ENCODE measurements around the gene EPB41L4A.

Gene EPB41L4A

GRCh38 chr5:112349371-112349770 is 69.7 kb downstream of the EPB41L4A start:
- no peak overlapping the region for H2AFZ ChIP-seq (ENCODE audit: low read depth, low read length)
- H3K23ac ChIP-seq (ENCODE audit: low read length in 2 of 2), result no peak overlapping the region
- no peak overlapping the region for H3K14ac ChIP-seq (ENCODE audit: low read length in 2 of 2)
- H4K91ac ChIP-seq (ENCODE audit: low read length), result no peak overlapping the region
- no peak overlapping the region for H4K8ac ChIP-seq (ENCODE audit: low read length)
- H2BK12ac ChIP-seq (ENCODE audit: low read length in 2 of 2), result no peak overlapping the region
- no peak for DNase-seq
- no peak overlapping the region for H3K9ac ChIP-seq (ENCODE audit: low read length)
- H3K36me3 ChIP-seq (ENCODE audit: control insufficient read depth in 1 of 2, insufficient read depth in 2 of 2, low read depth in 1 of 2, low read length in 2 of 2), result no peaks in the 10 kb centered on the region
- H3K27ac ChIP-seq (ENCODE audit: low read length, poor library complexity, severe bottlenecking), result no peak overlapping the region
- H2BK15ac ChIP-seq (ENCODE audit: low read depth, poor library complexity, severe bottlenecking), result no peak overlapping the region
- H3K27me3 ChIP-seq (ENCODE audit: control insufficient read depth in 1 of 2, insufficient read depth in 1 of 2, low read length in 2 of 2), result no peaks in the 10 kb centered on the region
- H3K4me1 ChIP-seq (ENCODE audit: control insufficient read depth, insufficient read depth, low read depth, low read length), result no peaks in the 10 kb centered on the region
- H3K18ac ChIP-seq (ENCODE audit: low read depth in 1 of 2, low read length in 2 of 2), result no peak overlapping the region
- H3K79me1 ChIP-seq (replicated peaks; ENCODE audit: low read length, poor library complexity, severe bottlenecking), result peaks cover 1% of the 10 kb centered on the region
- no peak overlapping the region for H2BK120ac ChIP-seq (ENCODE audit: low read depth, low read length)
- no peaks in the 10 kb centered on the region for H3K9me3 ChIP-seq (ENCODE audit: control insufficient read depth, low read length)
- no peak overlapping the region for H3K4ac ChIP-seq (ENCODE audit: low read depth in 1 of 2, low read length in 2 of 2)
- no peak overlapping the region for H2AK5ac ChIP-seq (ENCODE audit: low read length, severe bottlenecking)
- no peak overlapping the region for H3K4me3 ChIP-seq (ENCODE audit: insufficient read depth in 1 of 2, low read depth in 1 of 2, low read length in 2 of 2)
- WGBS, result 80% methylated on average over 3 of the region's 3 CpGs
- no peak overlapping the region for H3K4me2 ChIP-seq (ENCODE audit: low read length, poor library complexity, severe bottlenecking)
- H2BK5ac ChIP-seq (ENCODE audit: low read depth, low read length, poor library complexity, severe bottlenecking), result no peak overlapping the region

- WGBS, result 97% methylated on average over 2 of the region's 2 CpGs
Measured at GRCh38 chr5:112348915-112349314, 70.2 kb downstream of the EPB41L4A start.

GRCh38 chr5:112348387-112348786 is 70.7 kb downstream of the EPB41L4A start:
- no peaks in the 10 kb centered on the region for H3K36me3 ChIP-seq (ENCODE audit: control insufficient read depth in 1 of 2, insufficient read depth in 2 of 2, low read depth in 1 of 2, low read length in 2 of 2)
- H4K8ac ChIP-seq (ENCODE audit: low read length), result no peak overlapping the region
- H3K9me3 ChIP-seq (ENCODE audit: control insufficient read depth, low read length), result no peaks in the 10 kb centered on the region
- no peak overlapping the region for H4K91ac ChIP-seq (ENCODE audit: low read length)
- H2BK15ac ChIP-seq (ENCODE audit: low read depth, poor library complexity, severe bottlenecking), result no peak overlapping the region
- H3K4me3 ChIP-seq (ENCODE audit: insufficient read depth in 1 of 2, low read depth in 1 of 2, low read length in 2 of 2), result no peak overlapping the region
- no peak overlapping the region for H3K4ac ChIP-seq (ENCODE audit: low read depth in 1 of 2, low read length in 2 of 2)
- H2BK5ac ChIP-seq (ENCODE audit: low read depth, low read length, poor library complexity, severe bottlenecking), result no peak overlapping the region
- WGBS, result 62% methylated on average over 4 of the region's 4 CpGs
- H3K27ac ChIP-seq (ENCODE audit: low read length, poor library complexity, severe bottlenecking), result no peak overlapping the region
- no peak for DNase-seq
- H2AFZ ChIP-seq (ENCODE audit: low read depth, low read length), result no peak overlapping the region
- H3K14ac ChIP-seq (ENCODE audit: low read length in 2 of 2), result no peak overlapping the region
- H3K4me1 ChIP-seq (ENCODE audit: control insufficient read depth, insufficient read depth, low read depth, low read length), result no peaks in the 10 kb centered on the region
- H2AK5ac ChIP-seq (ENCODE audit: low read length, severe bottlenecking), result no peak overlapping the region
- H2BK120ac ChIP-seq (ENCODE audit: low read depth, low read length), result no peak overlapping the region
- peaks cover 1% of the 10 kb centered on the region for H3K79me1 ChIP-seq (replicated peaks; ENCODE audit: low read length, poor library complexity, severe bottlenecking)
- H3K18ac ChIP-seq (ENCODE audit: low read depth in 1 of 2, low read length in 2 of 2), result no peak overlapping the region
- H3K27me3 ChIP-seq (ENCODE audit: control insufficient read depth in 1 of 2, insufficient read depth in 1 of 2, low read length in 2 of 2), result no peaks in the 10 kb centered on the region
- H3K23ac ChIP-seq (ENCODE audit: low read length in 2 of 2), result no peak overlapping the region
- no peak overlapping the region for H2BK12ac ChIP-seq (ENCODE audit: low read length in 2 of 2)
- no peak overlapping the region for H3K9ac ChIP-seq (ENCODE audit: low read length)
- no peak overlapping the region for H3K4me2 ChIP-seq (ENCODE audit: low read length, poor library complexity, severe bottlenecking)

More at GRCh38 chr5:112348915-112349314, 70.2 kb downstream of the EPB41L4A start:
- H2BK12ac ChIP-seq (ENCODE audit: low read length in 2 of 2), result no peak overlapping the region
- no peak overlapping the region for H3K9ac ChIP-seq (ENCODE audit: low read length)
- H2BK15ac ChIP-seq (ENCODE audit: low read depth, poor library complexity, severe bottlenecking), result no peak overlapping the region
- no peak overlapping the region for H2BK120ac ChIP-seq (ENCODE audit: low read depth, low read length)
- H3K4me3 ChIP-seq (ENCODE audit: insufficient read depth in 1 of 2, low read depth in 1 of 2, low read length in 2 of 2), result no peak overlapping the region
- no peak for DNase-seq
- H3K23ac ChIP-seq (ENCODE audit: low read length in 2 of 2), result no peak overlapping the region
- H3K4me2 ChIP-seq (ENCODE audit: low read length, poor library complexity, severe bottlenecking), result no peak overlapping the region
- H3K9me3 ChIP-seq (ENCODE audit: control insufficient read depth, low read length), result no peaks in the 10 kb centered on the region
- H3K27me3 ChIP-seq (ENCODE audit: control insufficient read depth in 1 of 2, insufficient read depth in 1 of 2, low read length in 2 of 2), result no peaks in the 10 kb centered on the region
- no peak overlapping the region for H2AK5ac ChIP-seq (ENCODE audit: low read length, severe bottlenecking)
- H3K4me1 ChIP-seq (ENCODE audit: control insufficient read depth, insufficient read depth, low read depth, low read length), result no peaks in the 10 kb centered on the region
- no peak overlapping the region for H4K8ac ChIP-seq (ENCODE audit: low read length)
- H3K36me3 ChIP-seq (ENCODE audit: control insufficient read depth in 1 of 2, insufficient read depth in 2 of 2, low read depth in 1 of 2, low read length in 2 of 2), result no peaks in the 10 kb centered on the region
- H2AFZ ChIP-seq (ENCODE audit: low read depth, low read length), result no peak overlapping the region
- H4K91ac ChIP-seq (ENCODE audit: low read length), result no peak overlapping the region
- peaks cover 1% of the 10 kb centered on the region for H3K79me1 ChIP-seq (replicated peaks; ENCODE audit: low read length, poor library complexity, severe bottlenecking)
- H3K14ac ChIP-seq (ENCODE audit: low read length in 2 of 2), result no peak overlapping the region
- no peak overlapping the region for H2BK5ac ChIP-seq (ENCODE audit: low read depth, low read length, poor library complexity, severe bottlenecking)
- H3K4ac ChIP-seq (ENCODE audit: low read depth in 1 of 2, low read length in 2 of 2), result no peak overlapping the region
- H3K18ac ChIP-seq (ENCODE audit: low read depth in 1 of 2, low read length in 2 of 2), result no peak overlapping the region
- H3K27ac ChIP-seq (ENCODE audit: low read length, poor library complexity, severe bottlenecking), result no peak overlapping the region

- Histone ChIP-seq H2BK5ac (ENCODE audit: low read depth, low read length, poor library complexity, severe bottlenecking) (no peak overlapping the region), H3K27ac (ENCODE audit: low read length, poor library complexity, severe bottlenecking) (no peak overlapping the region), H3K4me1 (ENCODE audit: control insufficient read depth, insufficient read depth, low read depth, low read length) (no peaks in the 10 kb centered on the region), H3K9ac (ENCODE audit: low read length) (no peak overlapping the region), H3K14ac (ENCODE audit: low read length in 2 of 2) (no peak overlapping the region), H2AK5ac (ENCODE audit: low read length, severe bottlenecking) (no peak overlapping the region), H2BK120ac (ENCODE audit: low read depth, low read length) (no peak overlapping the region), H3K36me3 (ENCODE audit: control insufficient read depth in 1 of 2, insufficient read depth in 2 of 2, low read depth in 1 of 2, low read length in 2 of 2) (no peaks in the 10 kb centered on the region), H2BK15ac (ENCODE audit: low read depth, poor library complexity, severe bottlenecking) (no peak overlapping the region), H3K4me3 (ENCODE audit: insufficient read depth in 1 of 2, low read depth in 1 of 2, low read length in 2 of 2) (no peak overlapping the region), H3K4me2 (ENCODE audit: low read length, poor library complexity, severe bottlenecking) (no peak overlapping the region), H4K91ac (ENCODE audit: low read length) (no peak overlapping the region), H3K27me3 (ENCODE audit: control insufficient read depth in 1 of 2, insufficient read depth in 1 of 2, low read length in 2 of 2) (no peaks in the 10 kb centered on the region), H3K18ac (ENCODE audit: low read depth in 1 of 2, low read length in 2 of 2) (no peak overlapping the region), H3K23ac (ENCODE audit: low read length in 2 of 2) (no peak overlapping the region), H2BK12ac (ENCODE audit: low read length in 2 of 2) (no peak overlapping the region), H3K9me3 (ENCODE audit: control insufficient read depth, low read length) (no peaks in the 10 kb centered on the region), H4K8ac (ENCODE audit: low read length) (no peak overlapping the region), H2AFZ (ENCODE audit: low read depth, low read length) (no peak overlapping the region), H3K4ac (ENCODE audit: low read depth in 1 of 2, low read length in 2 of 2) (no peak overlapping the region), H3K79me1 (replicated peaks; ENCODE audit: low read length, poor library complexity, severe bottlenecking) (peaks cover 1% of the 10 kb centered on the region)
- no peak for DNase-seq
- 81% methylated on average over 2 of the region's 3 CpGs for WGBS
Measured at GRCh38 chr5:112346411-112347044, 72.5 kb downstream of the EPB41L4A start.

Data from mesenchymal stem cell (in vitro differentiated cells and primary cell).